Left ventricle myocardium inferior (tissue), 1 donor: ENCODE data around the gene ERAP2. TPM values are rescaled to one million over a fixed set of nuclear protein-coding genes. Genes with fewer than 3 reads are reported as not detected.
"Not testable (repeated sequence)": the region's sequence is repeated elsewhere in the genome, so short reads cannot be mapped to it uniquely, and the experiment has no call there.

ENCODE experiments used
- DNase-seq: peaks from one replicate; pipeline ENCODE4 v3.0.0-alpha.2; 2020
- H3K27ac ChIP-seq: fragments of 200-600 bp; replicated peaks from 2 replicates; pipeline ENCODE4 v1.8.0; 2021
- H3K27me3 ChIP-seq: fragments of 200-600 bp; 2 replicates; pipeline ENCODE4 v1.8.0; 2021; ENCODE audit warnings: low read depth
- H3K36me3 ChIP-seq: fragments of 200-600 bp; 2 replicates; pipeline ENCODE4 v1.8.0; 2021
- H3K4me1 ChIP-seq: fragments of 200-600 bp; 2 replicates; pipeline ENCODE4 v1.8.0; 2021
- H3K4me3 ChIP-seq: fragments of 200-600 bp; 2 replicates; pipeline ENCODE4 v1.8.0; 2021; ENCODE audit warnings: mild to moderate bottlenecking, moderate library complexity
- H3K9me3 ChIP-seq: fragments of 200-600 bp; replicated peaks from 2 replicates; pipeline ENCODE4 v1.8.0; 2021
- intact Hi-C: fragments of 100-400 bp; cut with micrococcal nuclease; formaldehyde crosslinking; loops from one replicate; pipeline ENCODE4 v1.11.0; 2022
- total RNA-seq: library from RNA; stranded (reverse); fragmentation: NEBNext Ultra II Directional; extraction: Animal tissue kit (Norgen Biotek cat#: 25700); gene quantifications from one replicate; pipeline ENCODE4 v1.2.1, GENCODE V29; 2021
- TF ChIP-seq, protein P1 (sequence below): fragments of 200-600 bp; IDR thresholded peaks from 2 replicates; pipeline ENCODE4 v1.8.0; 2021; ENCODE audit warnings: antibody characterized with exemption, mild to moderate bottlenecking, borderline replicate concordance
- donor health status: DM: no; HTN: yes; CAD: no; lungs with severe emphysema.

ERAP2 gene
- total RNA-seq, 1 donor from 2014 or later, result 6.7 TPM

DNA sequence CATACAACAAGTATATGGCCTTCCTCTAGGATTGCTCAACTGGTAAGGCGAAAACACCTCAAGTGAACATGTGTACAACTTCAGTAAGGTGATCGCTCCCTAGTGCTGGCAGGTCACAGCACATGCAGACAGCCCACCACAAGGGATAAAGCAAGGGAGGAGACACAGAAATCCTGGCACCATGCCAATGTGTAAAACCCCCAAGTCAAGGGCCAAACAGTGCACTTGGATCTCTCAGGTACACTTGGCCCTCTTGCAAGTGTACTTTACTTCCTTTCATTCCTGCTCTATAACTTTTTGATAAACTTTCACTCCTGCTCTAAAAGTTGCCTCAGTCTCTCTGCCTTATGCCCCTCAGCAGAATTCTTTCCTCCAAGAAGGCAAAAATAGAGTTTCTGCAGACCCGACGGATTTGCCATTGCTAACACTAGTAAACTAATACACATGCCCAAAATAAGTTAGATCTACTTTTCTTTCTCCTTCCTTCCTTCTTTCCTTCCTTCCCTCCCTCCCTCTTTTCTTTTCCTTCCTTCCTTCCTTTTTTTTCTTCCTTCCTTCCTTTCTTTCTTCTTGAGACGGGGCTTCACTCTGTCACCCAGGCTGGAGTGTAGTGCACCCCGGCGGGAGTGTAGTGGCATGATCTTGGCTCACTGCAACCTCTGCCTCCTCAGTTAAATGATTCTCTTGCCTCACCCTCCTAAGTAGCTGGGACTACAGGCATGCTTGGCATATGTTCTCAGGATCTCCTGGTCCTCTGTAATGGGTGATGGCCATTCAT is 52.8 kb downstream of the ERAP2 start:
- TF ChIP-seq, protein P1, sequence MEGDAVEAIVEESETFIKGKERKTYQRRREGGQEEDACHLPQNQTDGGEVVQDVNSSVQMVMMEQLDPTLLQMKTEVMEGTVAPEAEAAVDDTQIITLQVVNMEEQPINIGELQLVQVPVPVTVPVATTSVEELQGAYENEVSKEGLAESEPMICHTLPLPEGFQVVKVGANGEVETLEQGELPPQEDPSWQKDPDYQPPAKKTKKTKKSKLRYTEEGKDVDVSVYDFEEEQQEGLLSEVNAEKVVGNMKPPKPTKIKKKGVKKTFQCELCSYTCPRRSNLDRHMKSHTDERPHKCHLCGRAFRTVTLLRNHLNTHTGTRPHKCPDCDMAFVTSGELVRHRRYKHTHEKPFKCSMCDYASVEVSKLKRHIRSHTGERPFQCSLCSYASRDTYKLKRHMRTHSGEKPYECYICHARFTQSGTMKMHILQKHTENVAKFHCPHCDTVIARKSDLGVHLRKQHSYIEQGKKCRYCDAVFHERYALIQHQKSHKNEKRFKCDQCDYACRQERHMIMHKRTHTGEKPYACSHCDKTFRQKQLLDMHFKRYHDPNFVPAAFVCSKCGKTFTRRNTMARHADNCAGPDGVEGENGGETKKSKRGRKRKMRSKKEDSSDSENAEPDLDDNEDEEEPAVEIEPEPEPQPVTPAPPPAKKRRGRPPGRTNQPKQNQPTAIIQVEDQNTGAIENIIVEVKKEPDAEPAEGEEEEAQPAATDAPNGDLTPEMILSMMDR, result no peak
- no peak overlapping the region for H3K4me3 ChIP-seq
- H3K27ac ChIP-seq, result peak overlapping the region; percentile 27
- H3K36me3 ChIP-seq, result no peaks in the 10 kb centered on the region
- intact Hi-C loops, result no loop called here
- H3K4me1 ChIP-seq, result peaks cover 44% of the 10 kb centered on the region
- H3K27me3 ChIP-seq, result no peaks in the 10 kb centered on the region
- no peaks in the 10 kb centered on the region for H3K9me3 ChIP-seq
- no peak for DNase-seq

- Histone ChIP-seq H3K36me3 (no peaks in the 10 kb centered on the region), H3K27me3 (no peaks in the 10 kb centered on the region), H3K27ac (peak overlapping the region; percentile 27), H3K9me3 (no peaks in the 10 kb centered on the region), H3K4me1 (peaks cover 52% of the 10 kb centered on the region), H3K4me3 (no peak overlapping the region)
- intact Hi-C loops, result no loop called here
- no peak for DNase-seq
- TF ChIP-seq, protein P1, result no peak
Observed at GRCh38 chr5:96930058-96930457, 53.8 kb downstream of the ERAP2 start.

- Histone ChIP-seq H3K27me3 (no peaks in the 10 kb centered on the region), H3K4me3 (no peak overlapping the region), H3K4me1 (peaks cover 56% of the 10 kb centered on the region), H3K36me3 (no peaks in the 10 kb centered on the region), H3K9me3 (no peaks in the 10 kb centered on the region), H3K27ac (no peak overlapping the region)
- TF ChIP-seq, protein P1, result no peak
- intact Hi-C loops, result no loop called here
- DNase-seq, result no peak
Observed at GRCh38 chr5:96930589-96930988, 54.3 kb downstream of the ERAP2 start.

DNA sequence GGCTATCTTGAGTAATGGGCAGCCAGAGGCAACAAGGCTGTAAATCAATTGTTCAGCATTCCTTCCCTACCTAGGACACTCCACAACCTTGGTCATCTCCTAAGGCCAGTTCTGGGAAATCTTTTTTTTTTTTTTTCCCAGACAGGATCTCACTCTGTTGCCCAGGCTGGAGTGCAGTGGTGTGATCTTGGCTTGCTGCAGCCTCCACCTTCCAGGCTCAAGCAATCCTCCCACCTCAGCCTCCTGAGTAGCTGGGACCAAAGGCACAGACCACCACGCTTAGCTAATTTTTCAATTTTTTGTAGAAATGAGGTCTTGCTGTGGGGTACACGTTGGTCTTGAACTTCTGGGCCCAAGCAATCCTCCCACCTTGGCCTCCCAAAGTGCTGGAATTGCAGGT is 54.7 kb downstream of the ERAP2 start:
- H3K9me3 ChIP-seq, intact Hi-C loops, H3K36me3 ChIP-seq, H3K27ac ChIP-seq, H3K27me3 ChIP-seq, H3K4me3 ChIP-seq, DNase-seq: not testable (repeated sequence)
- H3K4me1 ChIP-seq, result peaks cover 58% of the 10 kb centered on the region

DNA sequence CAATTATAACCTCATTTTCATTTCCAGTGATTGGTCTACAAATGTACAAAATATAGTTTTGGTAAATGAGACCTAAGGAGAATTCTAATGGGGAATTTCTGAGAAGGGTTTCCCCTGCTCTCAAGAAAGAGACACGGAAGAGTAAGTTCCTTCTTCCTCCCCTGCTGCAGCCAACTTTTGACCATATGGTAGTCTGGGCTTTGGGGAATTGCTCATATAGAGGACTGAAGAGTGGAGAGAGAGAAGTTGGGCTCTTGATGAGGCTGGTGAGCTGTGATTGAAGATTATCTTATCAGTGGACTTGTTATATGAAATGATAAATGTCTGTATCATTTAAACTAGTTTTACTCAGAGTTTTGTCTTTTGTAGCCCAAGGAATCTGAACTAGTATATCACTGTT is 55.3 kb downstream of the ERAP2 start:
- Histone ChIP-seq H3K4me1 (peaks cover 64% of the 10 kb centered on the region), H3K27me3 (no peaks in the 10 kb centered on the region), H3K36me3 (no peaks in the 10 kb centered on the region), H3K4me3 (no peak overlapping the region), H3K9me3 (no peaks in the 10 kb centered on the region), H3K27ac (no peak overlapping the region)
- intact Hi-C loops, result no loop called here
- TF ChIP-seq, protein P1, result no peak
- no peak for DNase-seq

DNA sequence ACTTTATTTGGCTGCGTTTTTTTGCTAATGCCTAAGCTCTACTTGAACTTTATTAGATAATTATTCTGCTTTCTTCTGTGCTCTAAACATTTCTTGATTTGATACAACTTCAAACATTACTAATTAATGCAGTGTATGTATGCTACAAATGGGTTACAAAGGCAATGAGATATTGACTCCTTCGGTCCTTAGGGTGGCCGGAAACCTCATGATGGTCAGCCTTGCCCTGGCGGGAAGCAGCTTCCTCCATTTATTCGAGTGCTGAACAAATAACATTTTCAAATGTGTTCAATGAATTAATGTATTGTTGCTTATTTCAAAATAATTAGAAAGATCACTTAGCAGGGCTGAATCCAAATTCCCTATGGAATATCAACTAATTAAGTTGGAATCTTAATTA is 55.7 kb downstream of the ERAP2 start:
- H3K36me3 ChIP-seq, result no peaks in the 10 kb centered on the region

More for the DNA sequence above, 55.7 kb downstream of the ERAP2 start:
- Histone ChIP-seq H3K4me3 (no peak overlapping the region), H3K27ac (no peak overlapping the region), H3K27me3 (no peaks in the 10 kb centered on the region), H3K4me1 (peaks cover 68% of the 10 kb centered on the region), H3K9me3 (no peaks in the 10 kb centered on the region)
- intact Hi-C loops, result no loop called here
- TF ChIP-seq, protein P1, result no peak
- no peak for DNase-seq
